VCaP (cell line): ENCODE data around the gene ATP5ME.

Experiments
- H3K27ac ChIP-seq: fragments of 450-650 bp; 2 replicates; pipeline ENCODE4 v1.5.1; 2017
- CTCF ChIP-seq: fragments of 450-650 bp; conservative IDR thresholded peaks from 2 replicates; pipeline ENCODE4 v1.5.1; 2017; ENCODE audit warnings: mild to moderate bottlenecking, moderate library complexity

Gene ATP5ME

DNA sequence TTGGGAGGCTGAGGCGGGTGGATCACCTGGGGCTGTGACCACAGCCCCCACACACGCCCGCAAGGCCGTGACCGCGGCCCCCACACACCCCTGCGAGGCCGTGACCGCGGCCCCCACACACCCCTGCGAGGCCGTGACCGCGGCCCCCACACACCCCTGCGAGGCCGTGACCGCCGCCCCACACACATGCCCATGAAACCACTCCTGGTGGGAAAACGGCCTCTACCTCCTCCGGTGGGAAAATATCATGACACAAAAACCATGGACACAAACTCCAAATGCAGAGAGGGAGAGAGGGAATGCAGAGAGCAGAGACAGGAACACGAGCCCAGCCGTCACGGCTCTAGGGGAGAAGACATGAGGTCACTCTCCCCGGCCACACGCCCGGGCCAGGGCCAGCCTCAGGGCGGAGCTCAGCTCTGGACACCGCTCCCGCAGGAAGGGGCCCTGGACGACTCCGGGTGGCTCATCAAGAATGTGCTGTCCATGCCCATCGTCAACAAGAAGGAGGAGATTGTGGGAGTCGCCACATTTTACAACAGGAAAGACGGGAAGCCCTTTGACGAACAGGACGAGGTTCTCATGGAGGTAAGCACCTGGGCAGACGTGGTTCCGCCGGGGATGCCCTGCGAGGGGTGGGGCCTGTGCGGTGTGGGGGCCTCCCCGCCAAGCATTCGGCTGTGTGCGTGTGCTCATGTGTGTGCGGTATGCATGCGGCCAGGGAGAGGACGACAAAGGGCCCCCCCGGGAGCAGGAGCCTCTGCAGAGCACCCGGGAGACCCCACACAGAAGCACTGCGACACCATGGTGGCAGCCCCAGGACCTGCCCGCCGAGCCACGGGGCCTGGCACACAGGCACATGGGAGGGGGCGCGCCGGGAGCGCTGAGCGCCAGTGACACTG lies 17.4 kb downstream of the ATP5ME start:
- H3K27ac ChIP-seq = no peak overlapping the region
- TF ChIP-seq CTCF = no peak

- TF ChIP-seq CTCF = no peak
- no peak overlapping the region for H3K27ac ChIP-seq
Measured at GRCh38 chr4:655464-656151, 18.5 kb downstream of the ATP5ME start.

DNA sequence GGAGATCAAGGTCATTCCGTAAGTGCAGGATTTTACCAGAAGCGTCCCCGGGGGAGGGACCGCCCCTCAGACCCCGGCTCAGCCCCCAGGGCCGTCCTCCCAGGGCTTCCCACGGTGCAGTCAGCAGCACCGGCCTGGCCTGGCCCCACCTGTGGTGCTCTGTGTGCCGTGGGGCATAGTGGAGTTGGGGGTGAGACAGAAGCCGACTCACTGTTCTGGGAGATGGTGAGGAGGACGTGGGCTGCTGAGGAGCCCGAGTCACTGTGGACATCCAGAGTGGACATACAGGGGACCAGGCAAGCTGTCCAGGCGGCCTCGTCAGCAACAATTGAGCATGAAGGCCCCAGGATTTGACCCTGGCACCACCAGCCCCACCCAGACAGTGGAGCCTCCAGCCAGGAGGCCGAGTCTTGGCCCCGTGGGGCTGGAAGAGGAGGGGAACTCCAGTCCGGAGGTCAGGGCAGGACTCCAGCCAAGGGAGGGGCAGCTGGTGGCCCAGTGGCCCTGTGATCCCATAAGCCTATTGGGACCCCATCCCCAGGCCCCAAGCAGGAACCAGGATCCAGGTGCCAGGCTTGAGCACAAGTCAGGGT lies 19.1 kb downstream of the ATP5ME start:
- no peak overlapping the region for H3K27ac ChIP-seq
- no peak for TF ChIP-seq CTCF

GRCh38 chr4:654503-654845 lies 19.6 kb downstream of the ATP5ME start:
- TF ChIP-seq CTCF = no peak
- no peak overlapping the region for H3K27ac ChIP-seq

DNA sequence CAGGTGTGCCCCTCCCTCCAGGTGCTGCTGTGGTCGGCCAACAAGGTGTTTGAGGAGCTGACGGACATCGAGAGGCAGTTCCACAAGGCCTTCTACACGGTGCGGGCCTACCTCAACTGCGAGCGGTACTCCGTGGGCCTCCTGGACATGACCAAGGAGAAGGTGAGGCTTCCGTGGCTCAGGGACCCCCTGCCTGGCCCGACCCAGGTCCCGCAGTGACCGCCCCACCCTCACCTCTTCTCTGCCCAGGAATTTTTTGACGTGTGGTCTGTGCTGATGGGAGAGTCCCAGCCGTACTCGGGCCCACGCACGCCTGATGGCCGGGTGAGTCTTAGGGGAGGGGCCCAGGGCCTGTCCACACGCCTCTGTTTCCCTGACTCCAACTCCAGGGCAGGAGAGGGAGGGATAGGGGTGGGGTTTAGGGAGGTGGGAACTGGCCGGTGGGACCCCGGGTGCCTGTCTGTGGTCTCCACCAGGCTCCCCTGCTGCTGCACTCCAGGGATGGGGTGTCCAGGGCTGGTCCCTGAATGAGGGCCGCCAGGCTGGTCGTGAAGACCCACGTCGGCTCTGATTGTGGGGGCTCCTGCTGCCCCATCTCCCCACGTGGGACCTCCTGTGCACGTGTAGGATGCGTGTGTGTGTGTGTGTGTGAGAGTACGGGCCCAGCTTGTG lies 20.1 kb downstream of the ATP5ME start:
- TF ChIP-seq CTCF = no peak
- no peak overlapping the region for H3K27ac ChIP-seq

GRCh38 chr4:653080-653821 lies 20.8 kb downstream of the ATP5ME start:
- H3K27ac ChIP-seq = no peak overlapping the region
- no peak for TF ChIP-seq CTCF
